Urothelium cell line (cell line): ENCODE data around the gene KCNIP3.

Experiments
- DNase-seq: peaks from one replicate; pipeline ENCODE4 v3.0.0; 2011; ENCODE audit warnings: low spot score, mixed read lengths
- FAIRE-seq: peaks from 2 replicates; lab custom pipeline; 2011; peaks lifted over from hg19 to GRCh38; lab: Jason Lieb, UNC

Gene KCNIP3

GRCh38 chr2:95380731-95381130 lies 83.6 kb downstream of the KCNIP3 start:
- FAIRE-seq = no peak

GRCh38 chr2:95381212-95382191 lies 84.4 kb downstream of the KCNIP3 start:
- FAIRE-seq (peak; percentile 81), DNase-seq (no peak)

More at GRCh38 chr2:95380731-95381130, 83.6 kb downstream of the KCNIP3 start:
- no peak for DNase-seq

- FAIRE-seq = no peak
These were observed 85.0 kb downstream of the KCNIP3 start for GRCh38 chr2:95382192-95382591.

GRCh38 chr2:95382686-95383634 lies 85.8 kb downstream of the KCNIP3 start:
- DNase-seq (no peak), FAIRE-seq (no peak)

More at GRCh38 chr2:95382192-95382591, 85.0 kb downstream of the KCNIP3 start:
- no peak for DNase-seq

GRCh38 chr2:95383635-95384027 lies 86.5 kb downstream of the KCNIP3 start:
- no peak for DNase-seq
- FAIRE-seq = no peak

- DNase-seq (no peak), FAIRE-seq (no peak)
These were observed 87.9 kb downstream of the KCNIP3 start for GRCh38 chr2:95384854-95385569.

GRCh38 chr2:95385570-95385984 lies 88.4 kb downstream of the KCNIP3 start:
- no peak for FAIRE-seq

GRCh38 chr2:95386031-95386430 lies 88.9 kb downstream of the KCNIP3 start:
- FAIRE-seq (no peak), DNase-seq (no peak)

More at GRCh38 chr2:95385570-95385984, 88.4 kb downstream of the KCNIP3 start:
- DNase-seq = no peak

GRCh38 chr2:95387358-95387757 lies 90.2 kb downstream of the KCNIP3 start:
- FAIRE-seq (no peak), DNase-seq (no peak)

- FAIRE-seq (no peak), DNase-seq (no peak)
These were observed 91.0 kb downstream of the KCNIP3 start for GRCh38 chr2:95388091-95388692.

GRCh38 chr2:95388856-95389244 lies 91.7 kb downstream of the KCNIP3 start:
- no peak for DNase-seq
- peak; percentile 66 for FAIRE-seq

- peak; percentile 89 for DNase-seq
- no peak for FAIRE-seq
These were observed 92.3 kb downstream of the KCNIP3 start for GRCh38 chr2:95389245-95390119.

- no peak for FAIRE-seq
These were observed 93.2 kb downstream of the KCNIP3 start for GRCh38 chr2:95390272-95390880.

GRCh38 chr2:95390881-95391321 lies 93.8 kb downstream of the KCNIP3 start:
- DNase-seq (no peak), FAIRE-seq (no peak)

More at GRCh38 chr2:95390272-95390880, 93.2 kb downstream of the KCNIP3 start:
- no peak for DNase-seq

- FAIRE-seq (no peak), DNase-seq (no peak)
These were observed 94.6 kb downstream of the KCNIP3 start for GRCh38 chr2:95391641-95392310.

- DNase-seq (no peak), FAIRE-seq (no peak)
These were observed 95.2 kb downstream of the KCNIP3 start for GRCh38 chr2:95392320-95392719.

- no peak for FAIRE-seq
- DNase-seq = no peak
These were observed 95.7 kb downstream of the KCNIP3 start for GRCh38 chr2:95392730-95393455.
